Testis (tissue), 2 donors: ENCODE data around the gene TASL.
"Not testable (repeated sequence)": the region's sequence is repeated elsewhere in the genome, so short reads cannot be mapped to it uniquely, and the experiment has no call there.

Source experiments
- CTCF ChIP-seq, 3 experiments: fragments of 450-650 bp in 2 of 3; fragments of 200-600 bp in 1 of 3; sonication (generic) in 1 of 3; IDR thresholded peaks; one replicate each; pipeline ENCODE4 v1.5.1; 2016 to 2019; ENCODE audit warnings: antibody characterized with exemption in 3 of 3, mild to moderate bottlenecking in 2 of 3, moderate library complexity in 1 of 3
- POLR2A ChIP-seq: fragments of 450-650 bp; IDR thresholded peaks from one replicate; pipeline ENCODE4 v1.6.1; 2017; ENCODE audit warnings: antibody characterized with exemption, mild to moderate bottlenecking, moderate library complexity

DNA sequence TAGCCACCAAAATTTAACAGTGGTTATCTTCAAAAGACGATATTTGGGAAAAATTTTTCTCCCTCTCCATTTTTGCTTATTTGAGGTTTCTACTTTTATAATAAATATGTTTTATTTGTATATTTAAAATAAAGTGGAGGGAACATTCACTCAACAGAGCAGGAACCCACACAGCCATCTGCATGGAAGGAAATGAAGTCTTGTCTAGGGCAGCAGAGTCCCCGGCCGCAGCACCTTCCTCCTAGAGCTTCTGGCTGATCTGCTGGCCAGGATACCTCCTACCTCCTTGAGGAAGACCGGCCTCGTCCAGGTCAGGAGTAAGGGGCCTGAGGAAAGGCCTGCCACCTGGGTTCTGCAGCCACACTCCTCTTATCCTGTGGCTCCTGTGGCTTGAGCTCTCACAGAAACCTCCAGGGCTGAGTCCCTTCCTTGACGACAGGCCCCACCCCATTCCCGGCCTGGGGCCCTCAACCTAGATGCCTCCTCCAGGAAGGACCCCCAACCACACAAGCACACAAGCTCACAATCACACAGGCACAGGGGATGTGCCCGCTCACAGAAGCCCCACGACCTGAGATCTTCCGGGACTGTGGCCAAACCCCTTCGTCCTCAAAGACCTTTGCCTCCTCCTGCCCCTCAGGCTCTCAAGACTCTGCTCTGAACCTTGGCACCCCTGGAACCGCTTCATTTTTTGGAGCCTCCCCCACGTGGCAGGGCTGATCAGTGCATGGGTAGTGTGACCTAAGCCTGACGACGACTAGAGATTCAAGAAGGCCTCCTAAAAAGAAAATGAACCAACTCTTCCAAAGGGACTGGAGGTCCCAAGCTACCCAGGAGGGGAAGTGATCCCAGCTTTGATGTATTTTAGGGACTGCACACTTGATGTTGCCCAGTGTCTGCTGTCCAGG lies 23.0 kb upstream of the TASL start:
- TF ChIP-seq CTCF (IDR thresholded peaks at IDR 0.05); POLR2A: not testable (repeated sequence)
